Inflammatory macrophage treated with lipopolysaccharide for 4 hours (primary cell): ENCODE measurements around the gene PRIM2.
"Not testable (repeated sequence)": the region's sequence is repeated elsewhere in the genome, so short reads cannot be mapped to it uniquely, and the experiment has no call there.

Experiments used
- DNase-seq: peaks from one replicate; pipeline ENCODE4 v3.0.0-alpha.2; 2020

The PRIM2 gene

GRCh38 chr6:57368965-57369731 is 51.7 kb downstream of the PRIM2 start:
- DNase-seq, result not testable (repeated sequence)

GRCh38 chr6:57371779-57372178 is 54.3 kb downstream of the PRIM2 start:
- DNase-seq, result not testable (repeated sequence)

- DNase-seq, result not testable (repeated sequence)
Observed at GRCh38 chr6:57374764-57375163, 57.3 kb downstream of the PRIM2 start.

- DNase-seq, result not testable (repeated sequence)
Observed at GRCh38 chr6:57376083-57376482, 58.7 kb downstream of the PRIM2 start.

DNA sequence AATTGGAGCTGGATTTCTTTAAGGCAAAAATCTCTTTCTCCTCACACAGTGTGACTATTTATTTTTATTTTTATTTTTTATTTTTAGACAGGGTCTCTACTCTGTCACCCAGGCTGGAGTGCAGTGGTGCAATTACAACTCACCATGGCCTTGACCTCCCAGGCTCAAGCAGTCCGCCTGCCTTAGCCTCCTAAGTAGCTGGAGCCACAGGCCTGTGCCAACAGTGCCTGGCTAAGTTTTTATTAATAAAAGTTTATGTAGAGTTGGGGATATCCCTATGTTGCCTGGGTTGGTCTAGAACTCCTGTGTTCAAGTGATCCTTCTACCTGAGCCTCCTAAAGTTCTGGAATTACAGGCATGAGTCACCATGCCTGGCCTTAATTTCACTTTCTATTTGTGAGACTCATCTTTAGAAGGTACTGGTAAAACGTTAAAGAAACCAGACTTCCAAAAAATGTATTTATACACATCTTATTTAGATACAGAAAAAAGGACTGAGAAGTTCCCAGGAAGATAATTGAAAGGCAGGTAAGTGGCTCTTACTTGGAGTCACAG is 71.7 kb downstream of the PRIM2 start:
- DNase-seq, result not testable (repeated sequence)

DNA sequence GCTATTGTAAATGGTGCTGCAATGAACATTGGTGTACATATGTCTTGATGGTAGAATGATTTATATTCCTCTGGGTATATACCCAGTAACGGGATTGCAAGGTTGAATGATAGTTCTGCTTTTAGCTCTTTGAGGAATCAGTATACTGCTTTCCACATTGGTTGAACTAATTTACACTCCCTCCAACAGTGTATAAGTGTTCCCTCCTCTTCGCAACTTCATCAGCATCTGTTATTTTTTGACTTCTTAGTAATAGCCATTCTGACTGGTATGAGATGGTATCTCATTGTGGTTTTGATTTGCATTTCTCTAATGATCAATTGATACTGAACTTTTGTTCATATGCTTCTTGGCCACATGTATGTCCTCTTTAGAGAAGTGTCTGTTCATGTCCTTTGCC is 73.4 kb downstream of the PRIM2 start:
- DNase-seq, result not testable (repeated sequence)

GRCh38 chr6:57392047-57392446 is 74.6 kb downstream of the PRIM2 start:
- DNase-seq, result not testable (repeated sequence)

DNA sequence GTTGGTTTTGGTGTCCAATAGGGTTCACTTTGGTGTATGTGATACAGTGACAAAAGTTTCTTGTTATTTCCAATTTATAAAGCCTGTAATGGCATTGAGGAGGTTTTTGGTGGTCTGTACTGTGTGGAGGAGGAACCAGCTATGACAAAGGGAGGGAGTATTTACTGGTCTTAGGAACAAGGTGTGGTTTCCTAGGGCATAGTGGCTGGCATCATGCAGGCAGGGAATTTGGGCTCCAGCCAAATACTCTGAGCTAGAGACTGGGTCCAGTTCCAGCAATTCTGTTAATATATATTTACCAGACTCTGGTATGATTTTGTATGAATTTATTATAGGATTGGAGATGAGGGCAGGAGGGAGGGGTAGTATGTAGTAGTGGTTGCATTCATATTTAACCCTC is 101.9 kb downstream of the PRIM2 start:
- not testable (repeated sequence) for DNase-seq

- DNase-seq, result no peak
Observed at GRCh38 chr6:57421503-57421902, 104.1 kb downstream of the PRIM2 start.

DNA sequence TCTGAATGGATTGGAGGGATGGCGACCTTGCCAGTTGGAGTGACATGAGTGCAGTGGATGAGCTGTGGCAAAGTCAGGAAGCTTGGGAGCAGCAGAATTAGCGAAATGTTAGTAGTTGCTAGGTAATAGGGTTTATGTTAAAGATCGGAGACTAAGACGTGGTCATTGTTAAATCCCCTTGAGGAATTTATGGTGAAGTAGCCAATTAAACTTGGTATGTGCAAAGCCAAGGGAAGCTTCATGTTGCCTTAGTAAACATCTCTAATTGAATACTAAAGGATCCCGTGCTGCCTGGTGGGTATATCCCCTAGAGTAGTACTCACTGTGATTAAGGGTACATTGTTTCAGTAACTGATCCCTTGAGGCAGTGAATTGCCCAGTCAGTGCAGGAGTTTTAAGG is 106.0 kb downstream of the PRIM2 start:
- DNase-seq, result no peak

DNA sequence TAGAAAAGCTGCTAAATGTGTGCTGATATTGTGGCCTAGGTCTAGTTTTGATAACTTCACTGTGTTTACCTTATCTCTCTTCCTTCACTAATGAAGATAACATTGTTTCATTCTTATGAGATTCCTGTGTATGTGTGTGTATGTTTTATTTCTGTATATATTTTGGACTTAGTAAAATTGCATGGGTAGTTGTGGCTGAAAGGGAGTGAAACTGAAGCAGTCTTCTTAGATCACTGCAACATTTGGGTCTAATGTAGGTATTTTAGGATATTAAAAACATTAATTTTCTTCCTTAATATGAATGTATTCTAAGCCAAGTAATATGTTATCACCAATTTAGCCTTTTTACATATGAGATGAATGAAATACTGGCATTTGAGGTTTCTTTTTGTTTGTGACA is 114.3 kb downstream of the PRIM2 start:
- DNase-seq, result not testable (repeated sequence)

DNA sequence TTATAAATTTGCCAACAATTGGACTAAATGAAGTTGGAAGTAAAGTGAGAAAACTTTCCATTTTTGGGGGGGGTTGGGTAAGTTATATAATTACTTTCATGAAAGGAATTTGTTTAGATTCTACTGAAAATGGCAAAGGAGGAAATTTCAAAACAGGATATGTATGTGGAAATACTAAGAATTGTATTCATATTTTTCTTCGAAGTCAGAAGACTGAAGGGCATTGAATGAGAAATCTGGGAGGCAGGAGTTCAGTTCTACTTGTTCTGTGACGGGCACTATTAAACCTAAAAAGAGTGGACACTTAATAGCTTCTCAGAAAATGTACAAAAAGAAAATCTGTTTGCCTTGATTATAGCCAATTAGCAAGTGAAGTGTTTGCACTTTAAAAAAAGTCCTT is 114.7 kb downstream of the PRIM2 start:
- DNase-seq, result peak; percentile 21

DNA sequence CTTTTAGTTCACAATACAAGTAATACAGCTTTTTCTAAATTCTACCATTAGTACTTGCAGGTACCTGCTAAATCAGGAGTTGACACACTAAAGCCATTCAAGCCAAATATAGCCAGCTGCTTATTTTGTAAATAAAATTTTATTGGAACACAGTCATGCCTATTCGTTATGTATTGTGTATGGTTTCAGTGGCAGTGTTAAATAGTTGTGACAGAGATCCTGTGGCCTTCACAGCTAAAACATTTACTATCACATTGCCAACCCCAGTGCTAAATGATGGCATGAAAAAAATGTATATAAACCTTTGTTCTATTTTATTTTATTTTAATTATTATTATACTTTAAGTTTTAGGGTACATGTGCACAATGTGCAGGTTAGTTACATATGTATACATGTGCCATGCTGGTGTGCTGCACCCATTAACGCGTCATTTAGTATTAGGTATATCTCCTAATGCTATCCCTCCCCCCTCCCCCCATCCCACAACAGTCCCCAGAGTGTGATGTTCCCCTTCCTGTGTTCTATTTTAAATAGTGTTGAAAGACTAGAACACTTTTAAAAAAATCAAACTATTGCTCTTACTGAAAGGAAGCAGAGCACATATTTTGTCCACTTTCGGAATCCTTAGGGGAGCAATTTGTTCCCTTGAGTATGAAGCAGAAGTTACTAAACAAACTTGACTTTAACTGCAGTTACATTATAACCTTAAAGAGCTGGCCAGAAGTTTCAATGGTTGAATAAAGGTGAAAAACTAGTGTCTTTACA is 115.7 kb downstream of the PRIM2 start:
- peak; percentile 29 for DNase-seq

GRCh38 chr6:57433790-57434189 is 116.4 kb downstream of the PRIM2 start:
- DNase-seq, result not testable (repeated sequence)

DNA sequence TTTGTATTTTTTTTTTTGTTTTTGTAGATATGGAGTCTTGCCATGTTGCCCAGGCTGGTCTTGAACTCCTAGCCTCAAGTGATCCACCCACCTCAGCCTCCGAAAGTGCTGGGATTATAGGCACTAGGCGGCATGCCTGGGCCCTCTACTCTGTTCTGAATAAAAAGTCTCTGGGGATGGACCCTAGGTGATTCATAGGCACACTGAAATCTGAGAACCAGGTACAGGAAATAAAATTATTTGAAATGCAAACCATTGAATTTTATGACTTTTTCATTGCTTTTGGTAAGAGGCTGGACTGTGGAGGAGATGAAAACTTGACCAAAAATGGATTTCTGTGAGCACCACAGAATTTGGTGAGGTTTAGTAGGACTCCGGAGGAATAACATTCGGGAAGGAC is 117.5 kb downstream of the PRIM2 start:
- no peak for DNase-seq

DNA sequence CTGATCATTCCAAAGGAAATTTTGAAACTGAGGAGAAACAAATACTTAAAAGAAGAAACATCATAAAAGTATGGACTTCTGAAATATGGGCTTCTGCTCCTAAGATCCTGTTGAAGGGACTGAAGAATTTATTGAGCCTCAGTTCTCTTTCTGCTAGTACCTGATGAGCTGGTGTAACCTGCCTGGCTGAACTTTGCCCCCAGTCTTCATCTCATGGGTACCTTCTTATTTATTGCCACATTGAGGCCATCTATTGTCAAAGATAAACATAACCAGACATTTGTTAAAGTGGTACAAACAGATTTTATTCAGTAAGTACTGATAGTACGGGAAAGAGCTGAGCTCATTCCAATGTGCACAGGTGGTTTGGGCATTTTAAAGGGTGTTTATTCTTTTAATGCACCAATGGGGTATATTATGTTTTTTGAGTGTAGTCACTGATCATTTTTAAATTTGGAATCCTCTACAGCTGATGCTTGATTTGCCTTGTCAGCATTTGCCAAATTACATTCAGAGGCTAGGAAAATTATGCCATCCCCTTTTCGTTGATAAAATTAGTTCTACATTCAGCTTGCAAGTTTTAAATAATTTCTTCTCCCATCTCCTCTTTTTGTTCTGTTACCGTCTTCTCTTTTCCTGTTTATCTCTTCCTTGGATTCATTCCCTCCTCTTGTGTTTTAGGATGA is 118.2 kb downstream of the PRIM2 start:
- no peak for DNase-seq

DNA sequence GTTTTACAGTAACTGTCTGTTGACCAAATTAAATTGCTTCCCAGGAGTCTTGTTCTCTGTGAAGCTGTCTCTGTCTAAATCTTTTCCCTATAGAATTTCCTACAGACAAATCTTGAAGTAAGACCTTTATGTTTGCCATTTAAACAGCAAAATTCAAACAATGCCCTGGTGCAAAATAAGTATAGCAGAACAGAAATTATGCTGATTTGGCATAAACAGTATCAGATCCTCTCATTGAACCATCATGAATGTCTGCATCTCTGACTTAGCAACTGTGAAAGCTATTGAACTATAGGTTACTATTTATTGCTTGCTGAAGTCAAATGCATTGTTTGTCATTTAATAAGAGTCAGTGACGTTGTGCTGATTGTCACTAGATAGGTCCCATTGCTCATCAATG is 123.3 kb downstream of the PRIM2 start:
- DNase-seq, result not testable (repeated sequence)

GRCh38 chr6:57442133-57442532 is 124.7 kb downstream of the PRIM2 start:
- not testable (repeated sequence) for DNase-seq

GRCh38 chr6:57443181-57443580 is 125.8 kb downstream of the PRIM2 start:
- not testable (repeated sequence) for DNase-seq

GRCh38 chr6:57444787-57445186 is 127.4 kb downstream of the PRIM2 start:
- DNase-seq, result not testable (repeated sequence)

DNA sequence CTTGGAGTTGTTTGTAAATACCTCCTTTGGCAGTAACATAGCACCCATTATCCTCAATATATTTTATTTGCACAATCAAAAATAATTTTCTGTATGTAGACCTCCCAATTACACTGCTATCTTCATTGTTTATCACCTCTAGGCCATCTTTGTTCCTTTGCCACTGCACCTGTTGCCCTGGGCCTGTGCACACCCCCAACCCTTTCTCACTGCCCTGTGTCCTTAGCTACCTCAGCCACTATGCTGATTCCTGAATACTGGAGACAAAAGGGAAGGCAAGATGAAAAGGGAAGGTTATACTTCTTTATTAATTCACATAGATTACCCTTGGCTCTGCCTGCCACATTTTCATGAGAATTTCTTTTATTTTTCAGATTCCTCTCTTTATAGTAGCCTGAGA is 127.9 kb downstream of the PRIM2 start:
- not testable (repeated sequence) for DNase-seq

GRCh38 chr6:57445790-57446468 is 128.5 kb downstream of the PRIM2 start:
- not testable (repeated sequence) for DNase-seq
